HL-60/S4 (cell line): ENCODE results near the gene ILRUN.
"Not testable (repeated sequence)": the region's sequence is repeated elsewhere in the genome, so short reads cannot be mapped to it uniquely, and the experiment has no call there.

Experiments used
- in situ Hi-C: fragments of 300-500 bp; cut with MboI; formaldehyde crosslinking; loops from 2 replicates; pipeline ENCODE4 v1.14.3; 2022; ENCODE audit warnings: low sequenced_read_pairs

Gene ILRUN

DNA sequence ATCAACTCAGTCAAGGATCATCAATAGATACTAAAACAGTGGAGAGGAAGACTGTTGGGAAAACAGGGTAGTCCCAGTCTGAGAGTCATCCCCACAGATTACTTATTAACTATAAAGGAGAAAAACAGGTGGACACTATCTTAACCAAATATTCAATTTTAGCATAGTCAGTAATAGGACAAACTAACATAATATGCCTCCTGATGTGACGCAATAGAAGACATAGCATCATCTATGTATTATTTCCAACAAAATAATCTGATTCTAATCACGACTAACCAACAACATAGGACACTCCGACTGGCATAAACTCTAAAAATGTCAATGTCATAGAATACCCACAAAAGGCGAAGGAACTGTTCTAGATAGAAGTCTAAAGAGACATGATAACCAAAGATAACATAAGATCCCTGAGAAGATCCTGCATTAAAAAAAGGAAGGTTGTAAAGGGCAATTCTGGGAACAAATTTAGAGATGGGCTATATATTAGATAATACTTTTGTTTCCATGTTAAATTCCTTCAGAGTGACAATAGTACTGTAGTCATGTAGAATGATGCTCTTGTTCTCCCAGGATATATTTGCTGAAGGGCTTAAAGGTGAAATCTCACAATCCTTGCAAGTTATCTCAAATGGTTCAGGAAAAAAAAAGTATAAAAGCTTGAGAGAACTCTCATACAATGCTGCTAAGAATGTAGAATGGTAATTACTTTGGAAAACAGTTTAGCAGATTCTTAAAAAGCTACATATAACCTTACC is 28.9 kb downstream of the ILRUN start:
- in situ Hi-C loops = no loop called here

DNA sequence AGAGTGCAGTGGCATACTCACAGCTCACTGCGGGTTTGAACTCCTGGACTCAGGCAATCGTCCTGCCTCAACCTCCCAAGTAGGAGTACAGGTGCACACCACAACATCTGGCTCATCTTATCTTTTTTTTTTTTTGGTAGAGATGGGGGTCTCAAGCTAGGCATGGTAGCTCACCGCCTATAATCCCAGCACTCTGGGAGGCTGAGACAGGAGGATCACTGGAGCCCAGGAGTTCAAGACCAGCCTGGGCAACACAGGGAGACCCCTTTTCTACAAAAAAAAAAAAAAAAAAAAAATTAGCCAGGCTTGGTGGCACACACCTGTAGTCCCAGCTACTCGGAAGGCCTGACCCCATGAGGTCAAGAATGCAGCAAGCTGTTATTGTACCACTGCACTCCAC is 31.5 kb downstream of the ILRUN start:
- in situ Hi-C loops = no loop called here

DNA sequence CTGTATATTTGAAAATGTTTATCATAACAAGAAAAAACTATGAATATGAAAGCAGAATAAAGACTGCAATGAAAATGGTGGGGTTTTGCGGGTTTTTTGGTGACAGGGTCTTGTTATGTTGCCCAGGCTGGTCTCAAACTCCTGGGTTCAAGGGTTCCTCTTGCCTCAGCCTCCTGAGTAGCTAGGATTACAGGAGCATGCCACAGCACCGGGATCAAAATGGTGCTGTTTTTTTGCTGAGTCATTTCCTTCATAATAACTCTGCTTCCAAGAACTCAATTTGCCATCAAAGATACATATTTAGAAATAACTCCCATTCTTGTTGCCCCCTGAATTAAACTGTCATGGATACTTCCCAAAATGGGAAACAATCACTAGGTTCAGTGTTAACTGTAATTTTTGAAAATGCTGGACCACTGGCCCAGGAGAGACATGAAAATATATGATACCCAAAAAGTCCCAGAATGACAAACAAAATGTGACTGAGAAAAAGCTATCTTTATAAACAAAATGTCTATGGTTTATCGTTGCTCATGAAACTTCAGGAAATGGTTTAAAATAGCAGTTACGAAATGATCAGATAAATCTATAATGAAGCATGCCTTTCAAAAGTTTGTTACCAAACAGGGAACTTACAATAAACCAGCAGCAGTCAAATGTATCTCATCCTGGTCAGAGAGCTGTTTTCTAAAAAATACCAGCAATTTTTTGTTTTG is 32.2 kb downstream of the ILRUN start:
- in situ Hi-C loops = no loop called here

DNA sequence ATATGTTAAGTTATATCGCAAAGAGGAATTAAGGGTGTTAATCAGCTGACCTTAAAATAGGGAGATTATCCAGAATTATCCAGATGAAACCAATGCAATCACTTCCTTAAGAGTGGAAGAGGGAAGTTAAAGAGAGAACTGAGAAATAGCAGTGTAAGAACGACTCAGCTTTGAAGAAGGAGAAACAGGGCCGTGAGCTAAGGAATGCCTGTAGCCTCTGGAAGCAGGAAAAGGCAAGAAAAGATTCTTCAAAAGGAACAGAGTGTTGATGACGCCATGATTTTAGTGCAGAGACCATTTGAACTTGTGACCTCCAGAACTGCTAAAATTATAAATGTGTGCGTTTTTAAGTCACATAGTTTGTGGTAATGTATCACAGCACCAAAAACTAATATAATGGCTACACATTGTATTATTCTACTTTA is 32.7 kb downstream of the ILRUN start:
- in situ Hi-C loops = no loop called here

DNA sequence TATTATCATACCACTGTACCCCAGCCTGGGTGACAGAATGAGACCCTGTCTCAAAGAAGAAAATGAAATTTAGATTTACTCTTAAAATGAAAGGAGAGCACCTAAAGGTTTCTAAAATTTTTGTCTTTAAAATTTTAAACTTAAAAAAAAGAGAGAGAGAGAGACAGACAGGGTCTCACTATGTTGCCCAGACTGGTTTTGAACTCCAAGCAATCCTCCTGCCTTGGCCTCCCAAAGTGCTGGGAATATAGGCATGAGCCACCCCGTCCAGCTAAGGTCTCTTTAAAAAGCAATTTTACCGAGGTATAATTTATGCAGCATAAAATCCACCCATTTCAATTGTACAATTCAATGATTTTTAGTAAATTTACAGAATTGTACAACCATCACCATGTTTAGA is 33.2 kb downstream of the ILRUN start:
- in situ Hi-C loops = no loop called here

DNA sequence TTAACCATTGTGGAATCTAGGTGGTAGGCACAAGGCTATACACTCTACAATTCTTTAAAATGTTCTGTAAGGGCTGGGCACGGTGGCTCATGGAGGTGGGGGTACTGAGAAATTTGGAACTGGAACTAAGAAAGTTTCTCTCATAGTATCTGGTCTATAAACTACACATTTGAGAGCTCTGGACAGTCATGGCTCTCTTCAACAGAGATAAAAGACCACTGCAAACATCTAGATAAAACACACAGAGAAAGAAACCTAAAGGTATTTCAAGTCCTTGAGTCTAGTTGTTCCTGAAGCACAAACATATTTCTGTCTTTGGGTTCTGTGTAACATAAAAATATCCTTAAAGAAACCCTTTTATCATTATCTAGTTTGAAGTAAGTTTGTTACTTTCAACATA is 35.2 kb downstream of the ILRUN start:
- in situ Hi-C loops = no loop called here

DNA sequence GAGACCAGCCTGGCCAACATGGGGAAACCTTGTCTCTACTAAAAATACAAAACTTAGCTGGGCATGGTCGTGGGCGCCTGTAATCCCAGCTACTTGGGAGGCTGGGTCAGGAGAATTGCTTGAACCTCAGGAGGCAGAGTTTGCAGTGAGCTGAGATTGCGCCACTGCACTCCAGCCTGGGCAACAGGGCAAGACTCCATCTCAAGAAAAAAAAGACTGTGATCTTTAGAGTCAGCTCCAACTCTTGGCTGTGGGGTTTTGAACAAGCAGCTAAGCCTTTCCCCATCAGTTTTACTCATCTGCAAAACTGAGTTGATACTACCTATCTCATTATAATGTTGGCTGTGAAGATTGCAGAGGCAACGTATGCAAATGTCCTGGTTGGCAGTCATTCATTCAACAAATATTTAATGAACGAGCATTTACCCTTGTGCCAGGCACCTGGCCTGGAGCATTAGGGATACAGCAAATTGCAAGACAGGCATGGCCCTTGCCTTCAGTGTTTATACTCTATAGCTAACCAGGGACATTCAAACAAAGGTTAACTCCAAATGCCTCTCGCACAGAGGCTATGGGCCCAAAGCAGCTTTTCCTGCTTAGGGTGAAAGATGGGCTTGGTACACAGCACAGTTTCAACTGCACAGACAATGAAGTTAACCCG is 37.8 kb downstream of the ILRUN start:
- in situ Hi-C loops = no loop called here

DNA sequence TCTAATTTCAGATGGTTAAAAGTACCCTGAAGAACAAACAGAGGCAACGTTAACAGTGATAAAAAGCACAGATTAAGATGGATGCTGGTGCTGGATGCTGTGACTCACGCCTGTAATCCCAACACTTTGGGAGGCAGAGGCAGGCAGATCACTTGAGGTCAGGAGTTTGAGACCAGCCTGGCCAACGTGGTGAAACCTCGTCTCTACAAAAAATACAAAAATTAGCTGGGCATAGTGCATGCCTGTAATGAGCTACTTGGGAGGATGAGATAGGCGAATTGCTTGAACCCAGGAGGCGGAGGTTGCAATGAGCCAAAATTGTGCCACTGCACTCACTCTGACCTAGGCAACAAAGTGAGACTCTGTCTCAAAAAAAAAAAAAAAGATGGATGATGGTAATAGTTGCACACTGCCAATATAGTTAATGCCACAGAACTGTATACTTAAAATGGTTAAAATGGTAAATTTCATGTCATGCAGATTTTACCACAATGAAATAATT is 38.5 kb downstream of the ILRUN start:
- in situ Hi-C loops = not testable (repeated sequence)

DNA sequence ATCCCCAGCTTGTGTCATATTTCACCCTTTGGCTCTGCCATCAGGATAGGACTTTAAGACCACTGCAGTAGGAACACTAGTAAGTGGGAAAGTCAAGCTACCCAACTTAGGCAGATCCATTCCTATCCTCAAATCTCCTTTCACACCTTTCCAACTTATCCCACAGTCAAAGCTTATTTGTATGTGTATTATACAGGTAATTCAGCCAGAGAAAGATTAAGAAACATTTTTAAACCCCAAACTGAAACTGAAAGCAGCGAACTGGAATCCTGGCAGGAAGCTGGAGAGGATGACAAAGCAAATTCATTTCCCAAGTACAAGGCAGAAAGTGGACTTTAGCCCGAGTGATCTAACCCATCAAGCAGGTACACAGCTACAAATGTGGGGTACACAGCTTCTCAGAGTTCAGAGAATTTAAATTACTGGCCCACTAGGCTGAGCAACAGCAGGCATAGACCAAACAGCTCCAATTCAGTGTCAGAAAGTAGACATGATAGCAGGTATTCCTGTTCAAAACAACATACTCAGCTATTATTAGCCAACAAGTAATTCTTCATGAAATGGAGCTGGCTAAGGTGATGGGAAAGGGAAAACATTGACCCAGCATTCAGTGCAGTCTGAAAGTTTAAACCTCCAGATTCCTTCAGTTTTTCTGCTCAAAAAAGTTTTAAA is 39.1 kb downstream of the ILRUN start:
- in situ Hi-C loops = no loop called here

DNA sequence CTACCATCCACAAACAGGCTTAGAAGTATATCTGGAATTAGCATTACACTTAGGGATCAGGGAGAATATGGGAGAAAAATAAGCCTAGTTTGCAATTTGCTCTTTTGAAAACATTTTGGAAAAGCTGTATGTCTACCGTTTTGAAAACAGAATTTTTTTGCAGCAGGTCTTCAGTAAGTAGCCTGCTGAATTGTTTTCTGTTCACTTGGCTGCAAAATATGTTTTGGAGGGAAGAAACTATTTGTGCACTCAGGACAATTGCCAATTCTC is 39.6 kb downstream of the ILRUN start:
- in situ Hi-C loops = no loop called here

DNA sequence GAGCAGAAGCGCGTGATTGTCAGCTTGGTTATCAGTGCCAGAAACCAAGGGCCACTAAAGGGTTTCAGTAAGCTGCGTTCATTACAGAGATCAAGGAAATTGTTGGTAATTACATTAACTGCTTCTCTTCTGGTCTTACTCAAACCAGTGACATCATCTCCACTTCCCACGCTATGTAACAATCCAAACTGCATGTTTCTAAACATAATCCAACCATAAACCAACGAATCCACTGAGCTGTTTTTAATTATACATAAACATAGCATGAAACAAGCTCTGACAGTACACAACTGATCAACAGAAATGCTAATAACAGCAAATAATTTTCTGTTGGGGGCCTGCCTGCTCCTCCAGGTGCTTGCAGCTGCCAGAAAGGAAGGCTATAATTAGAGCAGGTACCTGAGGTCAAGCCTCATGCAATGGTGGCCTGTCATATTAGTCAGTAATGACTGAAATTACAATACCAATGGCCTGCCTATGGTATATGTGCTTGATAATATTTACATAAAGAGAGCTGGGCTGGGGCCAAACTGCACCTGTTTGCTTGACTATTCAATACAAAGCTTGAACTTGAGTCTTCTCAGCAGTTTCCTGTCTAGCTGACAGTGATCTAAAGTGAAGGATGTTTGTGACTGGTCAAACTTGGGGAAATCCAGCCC is 40.1 kb downstream of the ILRUN start:
- in situ Hi-C loops = no loop called here

DNA sequence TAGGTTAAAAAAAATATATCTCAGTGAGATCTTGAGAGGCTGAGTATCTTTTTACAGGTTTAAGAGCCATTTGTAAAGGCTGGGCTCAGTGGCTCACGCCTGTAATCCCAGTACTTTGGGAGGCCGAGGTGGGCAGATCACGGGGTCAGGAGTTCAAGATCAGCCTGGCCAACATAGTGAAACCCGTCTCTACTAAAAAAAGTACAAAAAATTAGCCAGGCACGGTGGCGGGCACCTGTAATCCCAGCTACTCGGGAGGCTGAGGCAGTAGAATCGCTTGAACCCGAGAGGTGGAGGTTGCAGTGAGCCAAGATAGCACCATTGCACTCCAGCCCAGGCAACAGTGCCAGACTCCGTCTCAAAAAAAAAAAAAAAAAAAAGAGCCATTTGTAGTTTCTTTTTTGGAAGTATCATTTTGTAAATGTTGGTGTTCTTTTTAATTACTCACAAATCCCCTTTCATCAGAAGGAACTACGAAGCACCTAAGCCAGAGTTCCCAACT is 40.6 kb downstream of the ILRUN start:
- in situ Hi-C loops = not testable (repeated sequence)

DNA sequence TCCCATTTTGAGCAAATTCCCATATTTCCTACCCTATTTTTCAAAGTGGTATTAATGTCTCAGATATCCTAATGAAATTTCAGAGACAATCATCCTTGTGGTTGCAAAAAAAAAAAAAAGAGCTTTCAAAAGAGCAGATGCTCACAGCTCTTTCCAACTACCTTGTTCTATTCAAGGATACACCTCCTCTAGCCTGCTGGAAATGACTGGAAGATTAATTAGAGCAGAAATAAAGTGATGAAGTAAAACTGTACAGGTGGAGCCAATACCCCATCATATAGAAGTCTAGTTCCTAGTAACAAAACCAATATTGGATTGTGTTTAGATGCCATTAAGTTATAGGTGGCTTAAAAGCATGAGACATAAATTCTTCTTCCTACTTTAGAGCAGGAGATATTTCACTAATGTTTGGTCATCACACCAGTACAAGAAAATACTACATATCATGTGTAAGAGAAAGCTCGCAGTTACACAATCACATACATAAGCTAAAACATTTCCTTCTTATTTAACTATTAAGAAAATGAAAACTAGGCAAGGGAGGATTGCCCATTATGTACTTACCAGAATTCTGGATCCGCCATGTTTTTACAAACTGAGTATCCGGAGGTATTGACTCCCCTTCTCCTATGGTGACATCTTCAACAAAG is 42.4 kb downstream of the ILRUN start:
- in situ Hi-C loops = no loop called here

DNA sequence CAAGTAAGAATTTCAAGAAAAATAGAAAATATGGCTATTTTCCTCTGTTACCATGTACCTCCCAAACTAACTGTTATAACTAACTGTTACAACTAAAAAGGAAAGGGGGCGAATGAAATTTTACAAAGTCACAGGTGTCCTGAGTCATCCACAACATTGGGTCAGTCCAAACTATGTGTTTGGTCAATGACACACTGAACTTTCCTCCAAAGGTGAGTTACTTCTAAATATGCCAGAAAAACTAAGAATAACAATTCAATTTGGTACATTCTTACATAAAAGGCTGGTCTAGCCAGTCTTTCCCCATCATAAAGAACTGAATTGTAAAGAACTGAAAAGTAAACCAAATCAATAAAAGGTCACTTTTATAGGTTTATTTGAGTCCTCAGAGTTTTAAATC is 44.3 kb downstream of the ILRUN start:
- in situ Hi-C loops = no loop called here

DNA sequence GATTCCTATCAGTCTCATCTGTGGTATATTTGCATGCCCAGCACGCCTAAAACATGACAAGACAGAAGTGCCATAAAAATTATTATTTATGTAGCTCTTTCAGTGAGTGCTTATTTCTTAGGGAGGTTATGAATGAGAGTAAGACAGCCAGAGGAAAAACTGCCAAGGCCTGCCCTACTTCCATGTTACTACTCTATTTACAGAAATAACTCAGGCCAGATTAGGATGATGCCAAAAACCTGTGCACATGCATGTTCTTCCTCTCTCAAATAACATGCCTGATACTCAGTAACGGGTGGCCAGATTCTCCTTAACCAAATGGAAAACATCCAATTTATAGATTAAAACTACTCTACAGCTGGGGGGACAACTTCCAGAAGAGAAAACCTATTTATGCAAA is 45.7 kb downstream of the ILRUN start:
- in situ Hi-C loops = no loop called here

DNA sequence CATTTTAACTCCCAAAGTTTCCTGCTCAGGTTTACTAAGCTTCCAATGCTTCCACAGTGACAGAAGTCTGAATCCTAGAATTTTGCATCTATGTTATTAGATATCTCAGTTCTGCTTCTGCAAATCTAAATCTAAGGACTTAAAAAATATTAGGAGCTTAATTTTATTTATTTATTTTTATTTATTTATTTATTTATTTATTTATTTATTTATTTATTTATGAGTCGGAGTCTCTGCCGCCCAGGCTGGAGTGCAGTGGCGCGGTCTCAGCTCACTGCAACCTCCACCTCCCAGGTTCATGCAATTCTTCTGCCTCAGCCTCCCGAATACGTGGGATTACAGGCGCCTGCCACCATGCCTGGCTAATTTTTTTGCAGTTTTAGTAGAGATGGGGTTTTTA is 46.3 kb downstream of the ILRUN start:
- in situ Hi-C loops = not testable (repeated sequence)

DNA sequence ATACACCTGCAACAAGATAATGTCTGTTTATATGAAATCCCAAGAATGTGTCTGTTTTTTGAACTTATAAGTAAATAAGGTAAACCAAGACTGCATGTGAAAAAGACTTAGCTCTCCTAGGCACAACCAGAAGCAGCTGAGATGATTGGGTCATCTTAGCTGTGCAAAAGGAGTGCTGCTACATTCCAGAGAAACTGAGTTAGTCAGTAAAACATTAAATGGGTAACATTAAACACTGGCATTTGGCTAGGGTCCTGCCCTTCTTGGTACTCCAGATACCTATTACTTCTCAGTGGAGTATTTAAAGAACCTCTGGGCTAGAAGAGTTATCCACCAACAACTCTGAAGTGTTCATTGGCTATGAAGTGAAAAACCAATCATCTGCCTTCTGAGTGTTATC is 47.8 kb downstream of the ILRUN start:
- in situ Hi-C loops = no loop called here
